HUES48 (cell line): ENCODE measurements around the gene FAM117A.
A peak's percentile ranks its signal among the peaks of the same experiment; 100 is the strongest.

Experiments used
- H3K27ac ChIP-seq: one replicate; pipeline ENCODE4 v1.7.0; 2013; ENCODE audit warnings: low read depth, low read length, inconsistent platforms
- H3K27me3 ChIP-seq: 2 replicates; pipeline ENCODE4 v1.6.1; 2013; ENCODE audit warnings: mild to moderate bottlenecking, low read length; ENCODE audit not compliant: control insufficient read depth, insufficient read depth
- H3K36me3 ChIP-seq: 2 replicates; pipeline ENCODE4 v1.6.1; 2013; ENCODE audit warnings: low read length; ENCODE audit not compliant: control insufficient read depth, insufficient read depth
- H3K4me1 ChIP-seq: 2 replicates; pipeline ENCODE4 v1.6.1; 2013; ENCODE audit warnings: mild to moderate bottlenecking, low read length; ENCODE audit not compliant: control insufficient read depth, insufficient read depth
- H3K4me3 ChIP-seq: 2 replicates; pipeline ENCODE4 v1.5.1; 2013; ENCODE audit warnings: mild to moderate bottlenecking, low read depth, low read length
- H3K9ac ChIP-seq: 2 replicates; pipeline ENCODE4 v1.6.1; 2013; ENCODE audit warnings: mild to moderate bottlenecking, low read depth, low read length, moderate library complexity
- H3K9me3 ChIP-seq: 2 replicates; pipeline ENCODE4 v1.6.1; 2013; ENCODE audit warnings: low read length; ENCODE audit not compliant: control insufficient read depth, insufficient read depth

FAM117A gene

DNA sequence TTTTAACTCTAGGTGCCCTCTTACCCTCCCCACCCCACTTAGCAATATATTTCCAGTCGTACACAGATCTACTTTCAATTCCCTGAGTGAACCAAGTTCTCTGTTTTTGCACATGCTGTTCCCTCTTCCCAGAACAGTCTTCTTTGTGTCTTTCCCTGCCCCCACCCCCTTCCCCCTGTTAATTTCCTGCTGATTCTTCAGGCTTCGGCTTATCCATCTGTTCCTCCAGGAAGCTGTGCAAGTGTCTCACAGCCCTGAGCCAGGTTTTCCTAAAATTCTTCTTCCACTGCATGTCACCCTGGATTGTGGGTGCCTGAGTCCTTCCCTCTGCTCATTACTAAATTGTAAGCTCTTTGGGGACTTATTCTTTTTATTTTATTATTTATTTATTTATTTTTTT, 73.7 kb downstream of the FAM117A start:
- H3K4me3 ChIP-seq, result no peak overlapping the region
- H3K9ac ChIP-seq, result no peak overlapping the region
- H3K4me1 ChIP-seq, result 0 out of 2 replicates have a peak, but pooled peaks cover 4% of the 10 kb centered on the region
- H3K27me3 ChIP-seq, result no peaks in the 10 kb centered on the region
- no peaks in the 10 kb centered on the region for H3K9me3 ChIP-seq
- no peaks in the 10 kb centered on the region for H3K36me3 ChIP-seq
- no peak overlapping the region for H3K27ac ChIP-seq

DNA sequence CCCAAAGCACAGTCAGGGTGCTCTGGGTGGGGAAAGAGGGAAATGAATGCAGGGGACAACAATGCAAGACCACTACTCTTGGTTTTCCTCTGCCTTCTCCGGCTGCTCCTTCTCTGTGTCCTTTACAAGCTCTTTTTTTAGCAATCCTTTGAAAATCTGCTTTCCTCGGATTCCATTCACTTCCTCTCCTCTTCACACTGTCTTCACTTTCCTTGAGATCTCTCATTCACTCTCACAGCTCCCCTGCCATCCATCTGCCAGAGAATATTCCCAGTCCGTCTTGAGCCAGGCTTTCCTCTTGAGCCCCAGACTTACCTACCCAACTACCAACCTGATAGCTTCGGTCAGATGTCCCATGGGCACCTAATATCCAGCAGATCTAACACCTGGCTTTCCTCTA, 75.1 kb downstream of the FAM117A start:
- no peaks in the 10 kb centered on the region for H3K4me1 ChIP-seq
- H3K9me3 ChIP-seq, result no peaks in the 10 kb centered on the region
- H3K36me3 ChIP-seq, result no peaks in the 10 kb centered on the region
- no peak overlapping the region for H3K4me3 ChIP-seq
- H3K27me3 ChIP-seq, result no peaks in the 10 kb centered on the region
- no peak overlapping the region for H3K27ac ChIP-seq
- H3K9ac ChIP-seq, result no peak overlapping the region

DNA sequence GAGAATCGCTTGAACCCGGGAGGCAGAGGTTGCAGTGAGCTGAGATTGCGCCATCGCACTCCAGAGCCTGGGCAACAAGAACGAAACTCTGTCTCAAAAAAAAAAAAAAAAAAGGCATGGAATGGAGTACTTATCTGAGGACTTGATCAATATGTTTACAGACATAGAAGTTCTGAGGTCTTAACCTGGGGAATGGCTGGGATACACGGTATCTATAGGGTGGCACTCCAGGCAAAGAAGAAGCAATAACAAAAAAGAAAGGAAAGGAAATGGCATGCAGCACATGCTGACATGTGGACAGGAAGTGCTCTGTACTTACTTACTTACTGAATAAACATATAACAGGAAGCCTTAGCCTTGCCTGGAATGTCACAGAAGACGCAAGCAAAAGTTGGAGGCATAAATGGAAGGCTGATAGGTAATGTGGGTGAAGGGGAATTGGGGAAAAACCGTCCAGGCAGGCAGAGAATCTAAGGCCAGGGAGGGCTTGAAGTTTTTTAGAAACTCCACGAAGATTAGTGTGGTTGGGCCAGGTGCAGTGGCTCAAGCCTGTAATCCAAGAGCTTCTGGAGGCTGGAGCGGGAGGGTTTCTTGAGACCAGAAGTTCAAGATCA, 75.9 kb downstream of the FAM117A start:
- H3K9ac ChIP-seq, result 0 out of 2 replicates have a peak overlapping the region, but pooled peaks have one; percentile 9
- no peaks in the 10 kb centered on the region for H3K4me1 ChIP-seq
- H3K27ac ChIP-seq, result no peak overlapping the region
- no peaks in the 10 kb centered on the region for H3K36me3 ChIP-seq
- no peaks in the 10 kb centered on the region for H3K9me3 ChIP-seq
- no peak overlapping the region for H3K4me3 ChIP-seq
- no peaks in the 10 kb centered on the region for H3K27me3 ChIP-seq

DNA sequence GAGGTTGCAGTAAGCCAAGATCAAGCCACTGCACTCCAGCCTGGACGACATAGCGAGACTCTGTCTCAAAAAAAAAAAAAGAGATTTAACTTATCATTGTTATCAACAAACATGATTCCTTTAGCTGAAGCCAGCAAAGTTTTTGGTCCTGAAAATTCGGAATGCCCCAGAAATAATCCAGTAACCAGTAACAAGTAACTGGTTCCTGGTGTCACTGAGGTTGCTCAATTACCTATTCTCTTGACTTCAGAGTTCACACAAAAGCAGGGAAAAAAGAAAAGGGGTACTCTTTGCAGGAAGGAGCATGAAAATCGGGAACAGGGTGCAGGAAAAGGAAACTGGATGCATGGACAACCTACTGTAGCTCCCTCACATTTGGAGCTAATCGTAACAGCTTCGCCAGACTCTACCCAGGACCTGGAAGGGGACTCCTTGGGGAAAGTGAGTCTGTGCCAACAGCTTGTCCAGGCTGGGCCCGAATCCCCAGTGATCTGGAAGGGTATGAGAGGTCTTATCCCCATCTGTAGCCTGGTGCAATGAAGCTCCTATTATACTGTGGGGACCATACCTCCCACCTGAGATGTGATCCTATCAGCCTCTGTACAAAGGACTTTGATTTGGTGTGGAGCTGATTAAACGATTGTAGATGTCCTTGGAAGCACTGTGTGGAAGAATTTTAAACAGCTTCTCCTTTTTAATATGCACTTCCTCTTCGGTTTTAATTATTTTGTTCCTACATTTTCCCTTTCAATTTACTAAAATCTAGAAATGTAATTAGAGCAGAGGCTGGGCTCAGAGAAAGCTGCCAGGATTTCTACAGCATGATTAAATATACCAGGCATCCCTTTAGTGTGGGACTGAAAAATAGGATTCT, 82.6 kb downstream of the FAM117A start:
- Histone ChIP-seq H3K36me3 (no peaks in the 10 kb centered on the region), H3K27me3 (no peaks in the 10 kb centered on the region), H3K4me1 (peaks cover 10% of the 10 kb centered on the region; the same call in 1 of the 2 replicates), H3K27ac (no peak overlapping the region), H3K9ac (no peak overlapping the region), H3K9me3 (peaks cover 4% of the 10 kb centered on the region; the same call in 1 of the 2 replicates), H3K4me3 (no peak overlapping the region)

DNA sequence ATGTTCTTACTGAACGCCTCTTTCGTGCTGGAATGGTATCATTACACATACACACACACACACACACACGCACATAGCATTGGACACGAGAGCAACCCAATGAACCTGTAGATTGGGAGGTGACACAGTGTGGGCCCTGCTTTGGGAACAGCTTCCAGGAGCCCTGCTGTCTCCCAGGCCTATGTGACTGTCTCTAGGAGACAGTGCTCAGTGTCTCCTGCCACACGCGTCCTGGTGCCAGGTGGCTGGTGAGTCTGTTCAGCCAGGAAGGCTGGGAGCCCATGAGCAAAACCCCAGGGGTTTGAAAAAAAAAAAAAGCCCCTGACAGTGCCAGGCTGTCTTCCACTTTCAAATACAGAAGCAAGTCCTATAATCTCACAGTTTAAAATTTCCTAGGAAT, 83.6 kb downstream of the FAM117A start:
- H3K27ac ChIP-seq, result no peak overlapping the region
- H3K9ac ChIP-seq, result no peak overlapping the region
- H3K9me3 ChIP-seq, result peaks cover 4% of the 10 kb centered on the region; the same call in 1 of the 2 replicates
- H3K4me1 ChIP-seq, result peaks cover 12% of the 10 kb centered on the region; the same call in 1 of the 2 replicates
- H3K27me3 ChIP-seq, result no peaks in the 10 kb centered on the region
- H3K36me3 ChIP-seq, result peaks cover 1% of the 10 kb centered on the region; the same call in 1 of the 2 replicates
- H3K4me3 ChIP-seq, result no peak overlapping the region

DNA sequence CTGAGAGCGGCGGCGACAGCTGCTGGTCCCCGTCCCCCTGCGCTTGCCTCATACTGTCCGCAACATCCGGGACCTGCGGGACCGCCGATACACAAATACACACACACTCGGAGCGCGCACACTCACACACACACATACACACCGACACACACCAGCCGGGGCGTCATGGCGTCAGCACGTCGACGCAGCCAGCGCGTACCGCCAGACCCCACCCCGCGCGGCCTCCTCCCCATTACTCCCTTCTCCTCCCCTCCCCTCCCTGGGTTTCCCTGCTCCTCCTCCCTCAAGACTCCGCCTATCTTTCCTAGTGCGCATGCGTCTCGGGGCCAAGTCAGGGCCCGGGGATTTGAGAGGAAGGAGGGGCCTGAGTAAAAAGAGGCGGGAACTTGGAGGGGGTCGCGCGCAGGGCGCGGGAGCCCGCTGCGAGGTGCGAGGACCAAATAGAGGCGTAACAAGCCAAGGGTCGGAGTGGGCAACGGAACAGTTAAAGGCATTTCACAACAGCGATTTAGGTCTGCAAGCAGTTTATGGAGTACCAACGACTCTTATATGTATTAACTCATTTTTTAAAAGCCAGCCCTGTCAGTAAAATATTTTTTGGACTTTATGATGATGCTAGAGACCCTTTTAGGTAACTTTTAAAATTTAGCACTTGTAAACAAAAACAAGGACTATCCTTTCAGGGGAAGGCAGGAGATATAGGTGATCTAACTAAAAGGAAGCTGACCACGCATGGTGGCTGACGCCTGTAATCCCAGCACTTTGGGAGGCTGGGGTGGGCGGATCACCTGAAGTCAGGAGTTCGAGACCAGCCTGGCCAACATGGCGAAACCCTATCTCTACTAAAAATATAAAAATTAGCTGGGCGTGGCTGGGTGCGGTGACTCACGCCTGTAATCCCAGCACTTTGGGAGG, 85.7 kb downstream of the FAM117A start, which contains the start of gene SPOP:
Gene SPOP, minus strand, starts transcription at position 165 of the 915 bp plus-strand sequence. CDS start 55,287 bp downstream, outside the sequence.
- H3K36me3 ChIP-seq, result peaks cover 7% of the 10 kb centered on the region
- peak within 1 kb of the TSS; percentile 61 for H3K9ac ChIP-seq
- peak within 1 kb of the TSS; percentile 95 for H3K27ac ChIP-seq
- peaks cover 12% of the 10 kb centered on the region; the same call in 1 of the 2 replicates for H3K4me1 ChIP-seq
- peak within 1 kb of the TSS; percentile 88 for H3K4me3 ChIP-seq
- no peaks in the 10 kb centered on the region for H3K27me3 ChIP-seq
- peaks cover 4% of the 10 kb centered on the region; the same call in 1 of the 2 replicates for H3K9me3 ChIP-seq

DNA sequence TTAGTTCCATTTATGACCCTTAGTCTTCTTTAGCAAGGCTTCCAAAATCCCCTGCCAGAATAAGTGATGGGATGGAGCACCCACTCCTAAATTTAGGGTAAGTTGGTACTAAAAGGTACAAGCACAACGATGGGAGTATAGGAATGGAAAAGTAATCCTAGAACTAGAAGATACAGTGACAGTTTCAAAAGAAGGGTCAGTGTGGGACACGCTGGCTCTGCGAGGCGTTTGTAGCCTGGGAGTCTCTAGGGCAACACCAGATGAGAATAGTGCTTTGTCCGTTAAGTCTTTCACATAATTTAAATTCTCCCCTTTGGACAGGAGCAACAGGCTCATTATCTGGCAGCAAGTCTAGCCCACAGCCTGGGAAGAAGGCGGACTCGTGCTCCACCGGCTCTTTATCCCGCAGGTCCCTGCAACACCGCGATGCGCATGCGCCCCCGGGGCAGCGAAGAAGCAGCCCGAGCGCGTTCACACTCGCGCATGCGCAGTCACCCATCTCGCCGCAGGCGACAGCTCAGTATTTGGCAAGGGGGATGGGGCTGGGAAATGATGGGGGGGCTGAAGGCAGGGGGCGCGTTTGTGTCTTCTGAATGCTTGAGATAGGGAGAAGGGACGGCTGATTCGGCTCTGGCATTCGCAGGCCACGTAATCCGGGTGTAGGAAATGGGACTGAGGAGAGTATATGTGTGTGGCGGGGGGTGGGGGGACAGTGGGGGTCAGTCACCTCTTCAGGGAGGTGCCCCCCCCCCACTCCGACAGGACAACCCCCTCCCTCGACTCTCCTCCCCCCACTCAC, 86.6 kb downstream of the FAM117A start:
- no peaks in the 10 kb centered on the region for H3K27me3 ChIP-seq
- peak overlapping the region; percentile 95 for H3K27ac ChIP-seq
- peaks cover 12% of the 10 kb centered on the region; the same call in 1 of the 2 replicates for H3K4me1 ChIP-seq
- peaks cover 7% of the 10 kb centered on the region for H3K36me3 ChIP-seq
- peak overlapping the region; percentile 61 for H3K9ac ChIP-seq
- peaks cover 4% of the 10 kb centered on the region; the same call in 1 of the 2 replicates for H3K9me3 ChIP-seq
- H3K4me3 ChIP-seq, result peak overlapping the region; percentile 88

DNA sequence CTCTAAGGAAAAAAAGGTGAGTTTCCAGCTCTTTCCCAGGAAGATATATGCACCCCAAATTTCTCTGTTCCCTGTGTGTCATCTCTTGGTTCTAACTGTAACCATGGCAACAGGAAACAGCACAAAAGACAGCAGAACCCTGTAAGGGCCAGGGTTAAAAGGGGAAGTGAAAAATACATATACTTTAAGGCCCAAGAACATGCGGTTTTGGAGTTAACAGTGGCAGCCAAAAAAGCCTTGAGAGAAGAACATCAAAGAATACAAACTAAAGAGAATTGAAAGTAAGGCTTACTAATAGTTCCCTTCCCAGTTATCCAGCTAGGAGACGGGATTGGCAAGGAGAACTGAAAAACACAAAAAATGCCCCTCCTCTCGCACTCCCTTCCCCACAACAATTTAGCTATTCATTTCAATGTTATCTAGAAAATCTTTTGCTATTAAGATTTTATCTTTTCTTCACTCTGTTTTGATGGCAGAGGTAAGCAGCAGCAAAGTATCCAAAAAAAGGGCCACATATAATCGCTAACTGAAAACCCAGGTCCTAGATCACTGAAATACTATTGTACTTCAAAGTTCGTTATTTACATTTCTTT, 87.6 kb downstream of the FAM117A start:
- Histone ChIP-seq H3K27me3 (no peaks in the 10 kb centered on the region), H3K36me3 (peaks cover 7% of the 10 kb centered on the region), H3K9ac (peak overlapping the region; percentile 17; the same call in 1 of the 2 replicates), H3K4me1 (peaks cover 12% of the 10 kb centered on the region; the same call in 1 of the 2 replicates), H3K9me3 (peaks cover 4% of the 10 kb centered on the region; the same call in 1 of the 2 replicates), H3K4me3 (peak overlapping the region; percentile 88), H3K27ac (peak overlapping the region; percentile 95)

DNA sequence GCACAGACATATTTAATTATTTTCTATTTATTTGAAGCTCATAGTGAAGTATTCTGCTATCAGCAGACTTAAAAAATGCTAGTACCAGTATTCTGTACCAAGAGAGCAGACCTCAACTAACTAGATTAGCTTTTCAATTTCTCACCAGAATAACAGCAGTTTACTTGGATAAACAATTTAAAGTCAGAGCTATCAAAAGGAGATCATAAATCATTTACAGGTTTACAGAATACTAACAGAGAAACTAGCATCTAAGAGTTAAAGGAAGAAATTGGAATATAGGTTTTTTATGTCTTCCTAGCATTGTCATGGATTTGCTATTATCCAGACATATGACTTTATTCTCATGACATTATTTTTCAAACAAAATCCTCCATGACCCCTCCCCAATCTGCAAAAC, 89.4 kb downstream of the FAM117A start:
- Histone ChIP-seq H3K9me3 (peaks cover 4% of the 10 kb centered on the region; the same call in 1 of the 2 replicates), H3K9ac (no peak overlapping the region), H3K4me1 (peaks cover 12% of the 10 kb centered on the region; the same call in 1 of the 2 replicates), H3K4me3 (no peak overlapping the region), H3K27ac (no peak overlapping the region), H3K36me3 (peaks cover 7% of the 10 kb centered on the region), H3K27me3 (no peaks in the 10 kb centered on the region)
